UCSD-AML1 (cell line): Measurements from ENCODE around the gene COPS7A.

ENCODE experiments used
- DNase-seq: peaks from one replicate; lab custom pipeline; 2025; ENCODE audit not compliant: unreplicated experiment; lab: John Stamatoyannopoulos, UW

Gene COPS7A

DNA sequence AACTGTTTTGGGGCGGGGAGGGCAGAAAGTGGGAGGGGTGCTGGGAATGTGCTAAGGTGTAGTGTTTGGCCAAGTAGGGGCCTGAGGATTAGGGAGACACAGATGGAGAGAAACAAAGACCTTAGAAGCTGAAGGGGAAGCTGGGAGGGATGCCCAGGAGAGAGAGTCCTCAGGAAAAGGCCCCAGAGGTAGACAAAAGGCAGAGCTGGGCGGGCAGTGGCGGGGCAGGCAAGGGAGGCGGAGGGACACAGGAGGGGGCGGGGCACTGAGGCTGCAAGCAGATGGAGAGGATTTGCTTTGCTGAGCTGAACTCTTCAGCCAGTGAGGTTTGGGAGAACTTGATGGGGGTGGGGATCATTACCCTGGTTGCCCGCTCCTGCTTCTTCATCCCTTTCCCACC is 45.1 kb downstream of the COPS7A start:
- DNase-seq: no peak

DNA sequence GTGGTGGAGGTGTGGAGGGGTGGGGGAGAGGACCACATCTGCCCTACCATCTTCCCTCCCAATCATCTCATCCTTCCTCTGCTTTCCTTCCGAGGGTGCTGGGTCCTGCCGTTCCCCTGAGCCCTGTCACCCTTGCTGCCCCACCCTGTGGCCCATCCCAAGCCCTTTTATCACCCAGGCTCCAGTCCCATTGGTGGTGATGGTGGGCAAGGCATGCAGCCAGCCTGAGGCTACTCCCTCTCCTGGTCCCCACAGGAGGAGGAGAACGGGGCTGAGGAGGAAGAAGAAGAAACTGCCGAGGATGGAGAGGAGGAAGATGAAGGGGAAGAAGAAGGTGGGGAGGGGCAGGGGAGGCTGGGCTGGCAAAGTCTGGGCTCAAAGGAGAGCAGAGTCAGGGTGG is 45.8 kb downstream of the COPS7A start:
- DNase-seq: no peak

DNA sequence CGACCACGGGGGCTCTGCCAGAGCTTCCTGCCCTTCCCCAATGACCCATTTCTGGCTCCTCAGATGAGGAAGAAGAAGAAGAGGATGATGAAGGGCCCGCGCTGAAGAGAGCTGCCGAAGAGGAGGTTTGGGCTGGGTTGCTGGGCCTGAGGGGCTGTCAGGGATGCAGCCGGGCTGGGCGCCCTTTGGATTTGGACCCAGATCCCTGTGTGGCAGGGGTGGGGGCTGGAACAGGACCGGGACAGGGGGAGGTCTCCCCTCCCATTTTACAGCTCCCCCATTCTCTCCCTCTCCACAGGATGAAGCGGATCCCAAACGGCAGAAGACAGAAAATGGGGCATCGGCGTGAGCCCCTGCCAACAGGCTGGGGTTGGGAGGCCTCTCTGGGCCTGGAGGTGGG is 46.2 kb downstream of the COPS7A start:
- DNase-seq: no peak

DNA sequence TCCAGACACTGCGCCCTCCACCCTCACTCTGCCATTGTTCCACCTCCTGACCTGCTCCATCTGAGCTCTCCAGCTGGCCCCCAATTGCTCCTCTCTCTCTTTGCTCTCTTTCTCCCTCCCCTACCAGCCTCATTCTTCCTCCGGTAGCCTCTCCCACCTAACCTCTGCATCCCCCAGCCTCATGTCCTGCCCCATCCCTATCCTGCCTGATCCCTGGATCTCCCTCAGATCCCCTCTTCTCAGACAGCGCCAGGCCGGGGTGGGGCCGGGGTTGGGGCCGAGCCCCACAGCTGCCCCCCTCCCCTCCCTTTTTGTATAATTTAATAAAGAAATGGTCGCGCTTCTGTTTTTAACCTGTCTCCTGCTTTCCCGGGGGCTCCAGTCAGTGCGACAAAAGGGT is 46.8 kb downstream of the COPS7A start:
- no peak for DNase-seq

DNA sequence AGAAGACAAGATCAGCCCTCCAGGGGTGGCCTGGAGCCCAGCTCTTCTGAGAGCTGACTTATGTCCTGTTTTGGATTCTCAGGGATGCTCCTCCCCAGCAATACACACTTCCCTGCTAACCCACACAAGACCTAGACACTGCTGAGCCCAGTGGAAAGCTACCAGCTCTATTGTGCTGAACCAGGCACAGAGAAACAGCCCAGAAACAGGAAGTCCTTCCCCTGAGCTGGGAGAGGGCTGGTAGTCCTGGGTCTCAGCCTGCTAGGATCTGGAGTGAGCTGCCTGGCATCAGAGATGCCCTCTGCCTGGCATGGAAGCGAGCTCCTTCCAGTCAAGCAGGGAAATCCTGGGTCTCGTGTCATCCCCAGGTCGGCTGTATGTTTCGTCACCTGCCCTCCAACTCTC is 47.2 kb downstream of the COPS7A start:
- DNase-seq: peak; percentile 44

DNA sequence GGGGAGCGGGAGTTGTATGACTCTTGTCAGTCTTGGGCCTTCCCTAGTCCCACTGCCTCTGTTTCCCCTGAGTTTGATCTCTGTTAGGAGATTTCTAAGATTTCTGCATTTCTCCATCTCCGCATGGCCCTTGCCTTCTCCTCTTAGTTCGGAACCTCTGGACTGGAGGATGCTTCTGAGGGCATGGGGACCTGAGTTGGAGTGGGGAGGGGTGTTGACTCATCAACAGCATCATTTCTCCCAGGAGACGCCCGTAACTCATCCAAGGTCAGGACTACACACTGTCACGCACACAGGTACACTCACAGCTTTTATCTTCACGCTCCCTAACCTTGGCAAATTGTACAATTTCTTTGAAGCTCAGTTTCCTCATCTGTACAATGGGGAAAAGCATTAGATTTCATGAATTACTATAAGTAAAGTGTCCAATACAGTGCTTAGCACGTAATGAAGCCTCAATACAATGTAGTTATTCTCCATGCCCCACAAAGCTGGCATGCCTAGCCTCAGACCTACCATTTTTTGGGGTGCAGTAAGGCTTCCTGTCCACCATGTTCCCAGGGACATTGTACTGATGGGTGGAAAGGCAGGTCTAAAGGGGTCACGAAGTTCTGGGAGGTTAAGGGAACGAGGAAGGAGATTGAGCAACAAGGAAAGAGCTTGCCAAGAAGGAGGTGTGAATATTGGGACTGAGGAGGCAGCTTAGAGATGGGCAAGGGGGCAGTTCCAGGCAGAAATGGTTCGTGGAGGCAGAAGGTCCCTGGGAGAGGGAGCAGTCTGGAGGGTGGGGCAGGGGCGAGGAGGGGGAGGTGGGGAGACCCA is 47.9 kb downstream of the COPS7A start:
- DNase-seq: no peak

DNA sequence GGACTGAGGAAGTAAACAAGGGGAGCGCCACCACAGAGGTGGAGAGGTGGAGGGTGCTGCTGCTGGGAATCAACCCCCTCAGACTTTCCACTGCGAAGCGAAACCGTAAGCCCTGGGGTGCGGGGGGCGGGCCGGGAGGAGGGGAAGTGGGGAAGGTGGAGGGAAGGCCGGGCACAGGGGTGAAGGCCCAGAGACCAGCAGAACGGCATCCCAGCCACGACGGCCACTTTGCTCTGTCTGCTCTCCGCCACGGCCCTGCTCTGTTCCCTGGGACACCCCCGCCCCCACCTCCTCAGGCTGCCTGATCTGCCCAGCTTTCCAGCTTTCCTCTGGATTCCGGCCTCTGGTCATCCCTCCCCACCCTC is 48.5 kb downstream of the COPS7A start, which contains the start of gene LAG3:
LAG3 (plus strand) TSS at position 190 of the 365 bp plus-strand sequence. CDS start 333 bp downstream, outside the sequence.
- DNase-seq: no peak

DNA sequence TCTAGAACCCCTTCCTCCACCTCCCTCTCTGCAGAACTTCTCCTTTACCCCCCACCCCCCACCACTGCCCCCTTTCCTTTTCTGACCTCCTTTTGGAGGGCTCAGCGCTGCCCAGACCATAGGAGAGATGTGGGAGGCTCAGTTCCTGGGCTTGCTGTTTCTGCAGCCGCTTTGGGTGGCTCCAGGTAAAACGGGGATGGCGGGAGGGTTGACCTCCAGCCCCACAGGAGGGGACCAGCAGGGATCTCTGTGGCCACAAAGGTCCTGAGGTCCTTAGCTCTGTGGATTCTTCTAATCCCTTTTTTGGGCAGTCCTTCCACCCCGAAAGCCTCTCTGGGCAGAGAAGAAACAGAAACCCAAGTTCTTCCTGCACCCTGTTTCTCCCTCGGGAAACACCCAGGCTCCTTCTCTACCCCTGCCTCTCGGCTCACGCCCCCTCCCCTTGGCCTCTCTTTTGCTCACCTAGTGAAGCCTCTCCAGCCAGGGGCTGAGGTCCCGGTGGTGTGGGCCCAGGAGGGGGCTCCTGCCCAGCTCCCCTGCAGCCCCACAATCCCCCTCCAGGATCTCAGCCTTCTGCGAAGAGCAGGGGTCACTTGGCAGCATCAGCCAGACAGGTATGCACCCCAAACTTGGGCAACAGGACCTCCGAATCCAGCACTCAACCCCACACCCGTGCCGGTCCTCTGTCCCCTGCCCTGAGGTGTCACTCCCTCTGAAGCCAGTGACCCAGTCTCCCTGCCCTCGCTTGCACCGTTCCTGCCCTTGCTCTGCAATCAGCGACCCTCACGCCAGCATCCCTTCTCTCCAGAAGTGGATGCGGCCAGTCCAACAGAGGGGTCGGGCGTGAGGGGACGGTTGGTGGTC is 49.1 kb downstream of the COPS7A start:
- no peak for DNase-seq

DNA sequence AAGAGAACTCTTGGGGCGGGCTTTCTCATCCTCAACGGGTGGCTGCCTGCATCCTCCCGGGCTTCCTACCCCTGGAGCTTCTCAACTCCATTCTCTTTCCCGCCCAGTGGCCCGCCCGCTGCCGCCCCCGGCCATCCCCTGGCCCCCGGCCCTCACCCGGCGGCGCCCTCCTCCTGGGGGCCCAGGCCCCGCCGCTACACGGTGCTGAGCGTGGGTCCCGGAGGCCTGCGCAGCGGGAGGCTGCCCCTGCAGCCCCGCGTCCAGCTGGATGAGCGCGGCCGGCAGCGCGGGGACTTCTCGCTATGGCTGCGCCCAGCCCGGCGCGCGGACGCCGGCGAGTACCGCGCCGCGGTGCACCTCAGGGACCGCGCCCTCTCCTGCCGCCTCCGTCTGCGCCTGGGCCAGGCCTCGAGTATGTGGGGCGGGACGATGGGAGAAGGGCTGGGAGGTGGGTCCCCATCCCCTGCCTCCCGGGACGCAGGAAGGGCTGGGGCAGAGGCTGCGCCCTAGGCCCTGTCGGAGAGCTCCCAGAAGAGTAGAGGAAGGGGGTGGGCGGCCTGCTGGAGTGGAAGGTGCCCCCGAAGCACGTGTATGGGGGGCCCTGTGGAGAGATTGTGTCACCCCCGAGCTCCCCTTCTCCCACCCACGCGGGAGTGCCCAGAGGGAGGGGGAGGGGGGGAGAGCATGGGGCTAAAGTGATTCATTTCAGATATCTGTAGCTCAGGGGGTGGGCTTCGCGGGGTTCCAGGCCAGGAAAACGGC is 49.9 kb downstream of the COPS7A start:
- DNase-seq: no peak

DNA sequence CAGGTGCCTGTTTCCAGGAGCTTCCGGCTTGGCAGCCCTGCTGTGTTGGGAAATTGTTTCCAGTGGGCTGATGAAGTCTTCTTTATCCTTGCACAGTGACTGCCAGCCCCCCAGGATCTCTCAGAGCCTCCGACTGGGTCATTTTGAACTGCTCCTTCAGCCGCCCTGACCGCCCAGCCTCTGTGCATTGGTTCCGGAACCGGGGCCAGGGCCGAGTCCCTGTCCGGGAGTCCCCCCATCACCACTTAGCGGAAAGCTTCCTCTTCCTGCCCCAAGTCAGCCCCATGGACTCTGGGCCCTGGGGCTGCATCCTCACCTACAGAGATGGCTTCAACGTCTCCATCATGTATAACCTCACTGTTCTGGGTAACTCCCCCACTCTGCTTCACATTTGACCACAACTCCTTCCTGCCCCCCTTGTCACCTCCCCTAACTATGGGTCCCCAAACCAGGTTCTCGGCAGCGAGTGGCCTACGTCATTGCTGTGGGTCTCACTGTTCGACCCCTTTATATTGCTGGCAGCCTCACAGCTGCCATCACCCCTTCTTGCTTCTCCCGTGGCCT is 50.7 kb downstream of the COPS7A start:
- DNase-seq: no peak

DNA sequence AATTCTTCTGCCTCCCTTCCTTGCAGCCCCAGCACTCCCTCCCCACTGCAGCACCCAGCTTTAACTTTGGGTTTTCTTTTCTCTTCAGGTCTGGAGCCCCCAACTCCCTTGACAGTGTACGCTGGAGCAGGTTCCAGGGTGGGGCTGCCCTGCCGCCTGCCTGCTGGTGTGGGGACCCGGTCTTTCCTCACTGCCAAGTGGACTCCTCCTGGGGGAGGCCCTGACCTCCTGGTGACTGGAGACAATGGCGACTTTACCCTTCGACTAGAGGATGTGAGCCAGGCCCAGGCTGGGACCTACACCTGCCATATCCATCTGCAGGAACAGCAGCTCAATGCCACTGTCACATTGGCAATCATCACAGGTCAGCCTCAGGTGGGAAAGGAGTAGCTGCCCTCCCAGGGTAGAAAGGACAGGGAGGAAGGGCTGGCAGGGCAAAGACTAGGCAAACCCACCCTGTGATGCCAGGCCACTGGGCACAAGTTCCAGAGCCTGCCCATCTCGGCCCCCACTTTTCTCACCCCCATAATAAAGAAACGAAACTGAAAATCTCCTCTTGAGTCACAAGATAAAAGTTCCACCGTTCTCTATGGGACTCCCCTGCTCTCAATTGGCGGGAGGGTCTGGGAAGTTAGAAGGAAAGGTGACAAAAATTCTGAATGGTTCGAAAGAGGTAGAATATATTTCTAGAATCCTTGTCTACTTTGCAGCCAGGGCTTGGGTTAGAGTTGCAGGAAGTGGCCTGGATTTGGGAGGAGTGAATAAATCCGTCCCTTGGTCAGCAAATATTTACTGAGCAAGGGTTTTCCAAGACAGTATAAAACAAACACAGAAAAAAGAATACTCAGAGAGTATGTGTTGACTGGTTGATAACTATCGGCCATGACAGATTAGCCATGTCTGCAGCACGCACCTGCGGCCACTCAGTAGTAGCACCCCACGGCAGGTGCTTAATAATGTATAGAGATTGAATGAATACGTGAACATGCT is 51.6 kb downstream of the COPS7A start:
- no peak for DNase-seq

DNA sequence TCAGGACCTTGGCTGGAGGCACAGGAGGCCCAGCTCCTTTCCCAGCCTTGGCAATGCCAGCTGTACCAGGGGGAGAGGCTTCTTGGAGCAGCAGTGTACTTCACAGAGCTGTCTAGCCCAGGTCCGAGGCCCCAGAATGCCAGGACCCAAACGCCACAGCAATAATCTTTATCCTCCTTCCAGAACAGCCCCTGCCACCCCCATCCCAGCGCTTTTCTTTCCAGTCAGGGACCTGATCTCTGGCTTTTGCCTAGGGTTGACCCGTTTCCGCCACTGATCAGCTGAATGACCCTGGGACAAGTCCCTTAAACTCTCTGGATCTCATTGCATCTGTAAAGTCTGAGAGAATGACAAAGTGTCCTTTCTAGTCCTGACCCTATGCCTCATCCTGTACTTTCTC is 53.5 kb downstream of the COPS7A start:
- no peak for DNase-seq

DNA sequence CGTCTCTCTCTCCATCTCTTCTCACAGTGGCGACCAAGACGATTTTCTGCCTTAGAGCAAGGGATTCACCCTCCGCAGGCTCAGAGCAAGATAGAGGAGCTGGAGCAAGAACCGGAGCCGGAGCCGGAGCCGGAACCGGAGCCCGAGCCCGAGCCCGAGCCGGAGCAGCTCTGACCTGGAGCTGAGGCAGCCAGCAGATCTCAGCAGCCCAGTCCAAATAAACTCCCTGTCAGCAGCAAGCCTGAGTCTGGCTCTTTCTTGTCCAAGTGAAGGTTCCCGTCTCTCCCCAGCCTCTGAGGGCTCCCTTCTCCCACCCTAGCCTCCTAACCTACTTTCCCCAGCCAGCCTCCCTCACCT is 54.3 kb downstream of the COPS7A start:
- no peak for DNase-seq

DNA sequence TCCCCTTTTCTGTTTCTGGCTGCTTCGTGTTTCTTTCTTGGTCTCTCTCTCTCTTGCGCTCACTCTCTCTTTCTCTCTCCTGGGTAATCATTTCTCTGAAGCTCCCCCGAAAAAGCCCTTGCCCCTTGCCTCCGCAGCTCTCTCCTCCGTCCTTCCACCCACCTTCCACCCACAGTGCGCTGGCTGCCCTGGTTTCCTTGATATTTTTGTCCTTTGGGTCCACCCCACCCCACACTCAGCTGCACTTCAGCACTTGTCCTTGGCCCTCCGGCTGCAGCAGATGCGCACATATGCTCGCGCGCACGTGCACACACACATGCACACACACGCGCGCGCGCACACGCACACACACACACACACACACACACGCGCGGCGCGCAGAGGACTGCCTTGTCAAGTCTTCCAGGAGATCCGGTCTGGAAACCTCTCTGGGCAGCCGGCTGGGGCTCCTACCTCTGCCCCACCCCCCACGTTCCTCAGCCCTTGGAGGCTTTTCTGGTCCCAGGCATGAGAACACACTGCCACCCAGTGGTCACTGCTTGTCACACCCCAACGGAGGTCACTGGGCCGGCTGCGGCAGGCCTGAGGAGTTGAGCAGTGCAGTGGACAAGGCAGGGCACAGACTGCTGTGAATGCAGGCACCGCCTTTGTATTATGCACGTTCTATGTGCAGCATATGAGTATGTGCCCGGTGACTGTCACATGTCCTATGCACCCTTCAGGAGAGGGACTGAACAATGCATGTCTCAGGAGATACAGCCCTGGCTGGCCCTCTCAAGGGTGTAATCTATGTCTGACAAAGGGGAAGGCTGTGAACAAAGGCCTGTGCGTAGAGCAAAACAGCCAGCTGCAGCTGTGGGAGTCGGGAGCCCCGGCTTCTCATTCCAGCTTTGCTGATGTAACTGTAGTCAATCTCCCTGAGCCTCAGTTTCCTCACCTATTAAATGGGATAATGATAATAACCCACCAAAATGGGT is 55.0 kb downstream of the COPS7A start:
- peak; percentile 93 for DNase-seq

DNA sequence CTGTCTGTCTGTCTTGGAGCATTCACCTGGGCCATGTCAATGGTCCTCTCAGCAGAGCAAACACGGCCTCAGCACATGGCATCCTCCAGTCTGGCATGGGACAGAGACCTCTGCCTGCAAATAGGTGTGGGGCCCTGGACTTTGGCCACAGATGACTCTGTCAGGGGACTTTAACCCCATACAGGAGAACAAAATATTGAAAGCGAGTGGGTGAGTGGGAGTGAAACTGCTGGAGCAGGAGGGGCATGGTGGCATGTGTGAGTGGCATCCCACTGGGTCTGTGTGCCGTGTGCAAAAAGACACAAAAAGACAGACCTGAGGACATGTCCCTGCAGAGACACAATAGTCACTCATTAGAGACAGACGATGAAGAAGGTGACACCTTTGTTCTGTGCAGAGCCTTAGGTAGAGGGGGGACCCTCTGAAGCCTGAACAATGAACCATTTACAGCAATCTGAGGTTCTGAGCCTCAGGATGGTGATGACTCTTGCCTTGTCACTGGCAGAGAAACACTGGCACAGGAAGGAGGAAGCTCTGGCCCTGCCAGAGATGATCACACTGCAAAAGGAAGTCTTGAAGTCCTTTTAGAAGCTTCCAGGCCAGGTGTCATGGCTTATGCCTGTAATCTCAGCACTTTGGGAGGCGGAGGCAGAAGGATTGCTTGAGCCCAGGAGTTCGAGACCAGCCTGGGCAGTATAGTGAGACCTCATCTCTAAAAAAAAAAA is 56.0 kb downstream of the COPS7A start:
- DNase-seq: no peak

DNA sequence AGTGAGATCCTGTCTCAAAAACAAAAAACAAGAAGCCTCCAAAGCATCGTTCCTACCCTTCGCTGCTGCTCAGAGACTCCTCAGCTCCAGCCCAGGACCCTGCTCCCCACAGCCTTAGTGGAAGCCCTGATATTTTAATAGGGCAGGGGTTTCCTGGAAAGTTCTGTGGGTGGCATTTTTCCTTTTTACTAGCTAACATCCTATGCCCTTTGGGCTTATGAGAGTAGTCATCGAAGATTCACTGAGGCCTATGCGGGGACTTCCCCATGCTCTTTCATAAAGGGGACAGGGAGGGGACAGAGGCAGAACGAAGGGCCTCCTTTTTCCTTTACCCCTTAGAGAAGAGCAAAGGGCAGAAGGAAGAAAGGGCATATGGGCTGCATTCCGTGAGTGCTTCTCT is 56.7 kb downstream of the COPS7A start:
- no peak for DNase-seq
